Bronchial epithelial cell (primary cell): Measurements from ENCODE around the gene BTRC. TPM values are rescaled to one million over a fixed set of nuclear protein-coding genes. Genes with fewer than 3 reads are reported as not detected.
"Not testable (repeated sequence)": the region's sequence is repeated elsewhere in the genome, so short reads cannot be mapped to it uniquely, and the experiment has no call there.

Experiments
- DNase-seq: peaks from one replicate; pipeline ENCODE4 v3.0.0-alpha.2; 2010; ENCODE audit warnings: low read depth
- FAIRE-seq: peaks from 2 replicates; lab custom pipeline; 2011; peaks lifted over from hg19 to GRCh38; lab: Jason Lieb, UNC
- H3K27me3 ChIP-seq: 2 replicates; pipeline ENCODE4 v1.5.1; 2011; ENCODE audit warnings: low read length; ENCODE audit not compliant: control insufficient read depth, insufficient read depth
- H3K36me3 ChIP-seq: 2 replicates; pipeline ENCODE4 v1.5.1; 2011; ENCODE audit warnings: low read length; ENCODE audit not compliant: control insufficient read depth, insufficient read depth
- H3K4me3 ChIP-seq: 2 replicates; pipeline ENCODE4 v1.5.1; 2011; ENCODE audit warnings: mild to moderate bottlenecking, low read depth, low read length, control low read depth
- CTCF ChIP-seq: IDR thresholded peaks from 2 replicates; pipeline ENCODE4 v1.5.1; 2011; ENCODE audit warnings: mild to moderate bottlenecking, moderate library complexity, low read length, control low read depth, inconsistent platforms; ENCODE audit not compliant: insufficient read depth, severe bottlenecking
- total RNA-seq: library from RNA; depleted of rRNA; stranded (reverse); fragments of >200 nt; gene quantifications from 2 replicates; pipeline ENCODE4 v1.2.1, GENCODE V29; 2014

BTRC gene
- total RNA-seq, 1 donor from 2014 or later = 6.8 TPM

GRCh38 chr10:101329341-101330032 is 24.5 kb upstream of the BTRC start:
- no peaks in the 10 kb centered on the region for H3K36me3 ChIP-seq
- TF ChIP-seq CTCF = no peak
- FAIRE-seq (no peak), DNase-seq (no peak)
- H3K27me3 ChIP-seq = peaks cover 5% of the 10 kb centered on the region
- H3K4me3 ChIP-seq = no peak overlapping the region

GRCh38 chr10:101330231-101330630 is 23.7 kb upstream of the BTRC start:
- FAIRE-seq = no peak
- no peaks in the 10 kb centered on the region for H3K36me3 ChIP-seq
- DNase-seq = no peak
- no peak for TF ChIP-seq CTCF
- H3K27me3 ChIP-seq = peaks cover 5% of the 10 kb centered on the region
- H3K4me3 ChIP-seq = no peak overlapping the region

- FAIRE-seq = no peak
- peak; percentile 55 for DNase-seq
- peaks cover 5% of the 10 kb centered on the region for H3K27me3 ChIP-seq
- no peak for TF ChIP-seq CTCF
- H3K4me3 ChIP-seq = no peak overlapping the region
- no peaks in the 10 kb centered on the region for H3K36me3 ChIP-seq
These were observed 23.2 kb upstream of the BTRC start for GRCh38 chr10:101330631-101331225.

GRCh38 chr10:101331956-101332355 is 22.0 kb upstream of the BTRC start:
- DNase-seq (peak; percentile 18), FAIRE-seq (no peak)
- Histone ChIP-seq H3K36me3 (no peaks in the 10 kb centered on the region), H3K27me3 (peaks cover 5% of the 10 kb centered on the region), H3K4me3 (no peak overlapping the region)
- no peak for TF ChIP-seq CTCF

GRCh38 chr10:101334259-101334658 is 19.7 kb upstream of the BTRC start:
- not testable (repeated sequence) for DNase-seq, H3K27me3 ChIP-seq

GRCh38 chr10:101336382-101336781 is 17.6 kb upstream of the BTRC start:
- DNase-seq = no peak
- peaks cover 5% of the 10 kb centered on the region for H3K27me3 ChIP-seq
- TF ChIP-seq CTCF = no peak
- no peak for FAIRE-seq
- H3K36me3 ChIP-seq = no peaks in the 10 kb centered on the region
- no peak overlapping the region for H3K4me3 ChIP-seq

More at GRCh38 chr10:101334259-101334658, 19.7 kb upstream of the BTRC start:
- not testable (repeated sequence) for H3K36me3 ChIP-seq, FAIRE-seq, H3K4me3 ChIP-seq
